D721Med (cell line): ENCODE data around the gene TES.

ENCODE experiments used
- DNase-seq: peaks from one replicate; pipeline ENCODE4 v3.0.0; 2011; ENCODE audit warnings: low spot score; ENCODE audit not compliant: insufficient read length
- FAIRE-seq: peaks from 2 replicates; lab custom pipeline; 2011; peaks lifted over from hg19 to GRCh38; lab: Jason Lieb, UNC
- CTCF ChIP-seq: IDR thresholded peaks from 2 replicates; pipeline ENCODE4 v1.5.1; 2012; ENCODE audit warnings: mild to moderate bottlenecking, control low read depth; ENCODE audit not compliant: insufficient read depth; ENCODE audit errors: missing control alignments

The TES gene

GRCh38 chr7:116232350-116232749 is 22.0 kb downstream of the TES start:
- no peak for TF ChIP-seq CTCF
- FAIRE-seq, result no peak
- no peak for DNase-seq

GRCh38 chr7:116232920-116233319 is 22.6 kb downstream of the TES start:
- no peak for DNase-seq
- no peak for FAIRE-seq
- no peak for TF ChIP-seq CTCF

- TF ChIP-seq CTCF, result no peak
- FAIRE-seq, result no peak
- no peak for DNase-seq
Measured at GRCh38 chr7:116234517-116235200, 24.3 kb downstream of the TES start.

GRCh38 chr7:116235380-116235779 is 25.0 kb downstream of the TES start:
- DNase-seq, result no peak
- FAIRE-seq, result no peak
- TF ChIP-seq CTCF, result no peak

- DNase-seq (no peak), FAIRE-seq (no peak)
- TF ChIP-seq CTCF, result peak; percentile 55
Measured at GRCh38 chr7:116236020-116236630, 25.8 kb downstream of the TES start.

GRCh38 chr7:116239020-116239419 is 28.7 kb downstream of the TES start:
- DNase-seq (no peak), FAIRE-seq (no peak)
- no peak for TF ChIP-seq CTCF

GRCh38 chr7:116239434-116239833 is 29.1 kb downstream of the TES start:
- TF ChIP-seq CTCF, result no peak
- DNase-seq (no peak), FAIRE-seq (no peak)
